HG03457 (cell line): ENCODE results near the gene RNF8.
"Not testable (repeated sequence)": the region's sequence is repeated elsewhere in the genome, so short reads cannot be mapped to it uniquely, and the experiment has no call there.

Experiments used
- ATAC-seq: cut with Tn5 transposase; IDR thresholded peaks from one replicate; pipeline ENCODE4 v1.9.1; 2021; ENCODE audit warnings: moderate number of reproducible peaks; ENCODE audit not compliant: unreplicated experiment

RNF8 gene

GRCh38 chr6:37321516-37322415, 32.0 kb upstream of the RNF8 start:
- no peak for ATAC-seq

GRCh38 chr6:37323580-37323979, 30.2 kb upstream of the RNF8 start:
- ATAC-seq = no peak

- ATAC-seq = no peak
These were observed 29.4 kb upstream of the RNF8 start for GRCh38 chr6:37324131-37325033.

GRCh38 chr6:37330345-37330744, 23.4 kb upstream of the RNF8 start:
- not testable (repeated sequence) for ATAC-seq

- ATAC-seq = no peak
These were observed 22.7 kb upstream of the RNF8 start for GRCh38 chr6:37331047-37331446.

GRCh38 chr6:37332894-37333293, 20.9 kb upstream of the RNF8 start:
- ATAC-seq = no peak

- no peak for ATAC-seq
These were observed 19.7 kb upstream of the RNF8 start for GRCh38 chr6:37334047-37334446.

GRCh38 chr6:37338317-37338716, 15.5 kb upstream of the RNF8 start:
- not testable (repeated sequence) for ATAC-seq

- no peak for ATAC-seq
These were observed 15.0 kb upstream of the RNF8 start for GRCh38 chr6:37338745-37339255.

DNA sequence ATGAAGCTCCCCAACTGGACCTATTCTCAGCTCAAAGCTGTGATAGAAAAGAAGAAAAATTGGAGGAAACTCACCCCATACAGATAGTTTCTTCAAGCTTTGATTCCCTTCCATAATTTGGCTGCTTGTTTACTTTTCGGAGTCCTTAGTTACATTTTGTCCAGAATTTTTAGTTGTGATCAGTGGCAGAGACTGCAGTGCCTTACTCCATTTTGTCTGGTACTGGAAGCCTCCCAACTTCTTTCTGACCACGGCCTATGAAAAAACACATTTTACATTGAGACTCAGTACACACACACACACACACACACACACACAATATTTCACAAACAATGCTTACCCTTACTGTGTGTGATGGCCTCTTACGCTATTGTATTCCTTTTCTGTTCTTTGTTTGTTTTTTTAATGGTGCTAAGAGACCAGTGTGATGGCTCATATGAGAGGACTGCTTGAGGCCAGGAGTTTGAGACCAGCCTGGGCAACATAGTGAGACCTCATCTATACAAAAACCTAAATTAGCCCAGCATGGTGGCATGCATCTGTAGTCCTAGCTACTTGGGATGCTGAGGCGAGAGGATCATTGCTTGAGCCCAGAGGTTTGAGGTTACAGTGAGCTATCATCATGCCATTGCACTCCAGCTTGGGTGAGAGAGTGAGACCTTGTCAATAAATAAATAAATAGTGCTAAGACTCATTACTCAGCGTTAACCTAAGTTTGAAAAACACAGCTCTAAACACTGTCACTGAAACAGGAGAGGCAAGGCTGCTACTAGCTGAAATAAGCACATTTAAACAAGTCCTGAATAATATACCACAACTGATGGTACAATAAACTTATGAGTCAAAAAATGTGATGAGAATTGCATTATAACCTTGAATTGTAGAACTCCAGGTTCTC, 13.8 kb upstream of the RNF8 start:
- no peak for ATAC-seq

- no peak for ATAC-seq
These were observed 13.2 kb upstream of the RNF8 start for GRCh38 chr6:37340639-37340943.

DNA sequence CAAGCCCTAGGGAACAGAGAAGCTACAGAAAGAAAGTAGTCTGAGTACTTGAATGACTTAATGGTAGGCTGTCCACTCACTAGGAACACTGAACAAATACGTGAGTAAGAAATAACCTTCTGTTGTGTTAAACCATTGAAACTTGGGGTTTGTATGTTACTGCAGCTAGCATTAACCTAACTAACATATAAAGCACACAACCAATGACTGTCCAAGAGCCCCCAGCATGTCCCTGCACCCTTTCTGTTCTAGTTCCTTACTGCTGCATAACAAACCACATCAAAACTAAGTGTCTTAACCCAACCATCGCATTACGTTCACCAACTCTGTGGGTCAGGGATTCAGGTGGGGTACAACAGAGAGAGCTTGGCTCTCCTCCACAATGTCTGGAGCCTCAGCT, 10.5 kb upstream of the RNF8 start:
- no peak for ATAC-seq

DNA sequence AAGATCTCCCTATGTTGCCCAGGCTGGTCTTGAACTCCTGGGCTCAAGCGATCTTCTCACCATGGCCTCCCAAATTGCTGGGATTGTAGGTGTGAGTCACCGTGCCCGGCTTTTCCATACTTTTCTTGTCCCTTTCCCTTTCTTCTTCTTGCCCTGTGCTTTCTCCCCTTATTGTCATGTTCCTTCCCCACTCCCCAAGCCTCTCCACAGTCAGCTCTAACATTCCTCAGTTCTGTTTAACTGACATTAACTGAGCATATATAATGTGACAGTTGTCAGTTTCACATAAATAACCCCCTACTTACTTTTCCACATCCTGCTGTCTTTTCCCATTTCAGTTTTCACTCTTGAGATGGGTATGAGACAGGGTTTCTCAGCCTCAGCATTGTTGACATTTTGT, 9.5 kb upstream of the RNF8 start:
- ATAC-seq = no peak

- not testable (repeated sequence) for ATAC-seq
These were observed 8.0 kb upstream of the RNF8 start for GRCh38 chr6:37345804-37346203.

DNA sequence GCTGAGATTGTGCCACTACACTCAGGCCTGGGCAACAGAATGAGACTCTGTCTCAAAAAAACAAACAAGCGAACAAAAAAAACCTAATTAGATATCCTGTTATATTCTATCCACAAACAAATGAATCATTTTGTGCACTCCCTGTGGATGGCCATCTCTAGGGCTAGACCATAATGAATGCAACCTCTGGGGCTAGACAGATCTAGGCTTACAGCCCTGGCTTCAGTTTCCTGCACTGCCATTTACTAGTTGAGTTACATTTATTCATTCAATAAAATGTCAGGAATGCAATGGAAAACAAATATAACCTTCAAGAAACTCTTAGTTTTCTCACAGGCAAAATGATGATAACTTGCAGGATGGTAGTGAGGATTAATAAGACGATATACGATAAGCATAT, 6.6 kb upstream of the RNF8 start:
- no peak for ATAC-seq

- ATAC-seq = no peak
These were observed 6.1 kb upstream of the RNF8 start for GRCh38 chr6:37347670-37348111.

DNA sequence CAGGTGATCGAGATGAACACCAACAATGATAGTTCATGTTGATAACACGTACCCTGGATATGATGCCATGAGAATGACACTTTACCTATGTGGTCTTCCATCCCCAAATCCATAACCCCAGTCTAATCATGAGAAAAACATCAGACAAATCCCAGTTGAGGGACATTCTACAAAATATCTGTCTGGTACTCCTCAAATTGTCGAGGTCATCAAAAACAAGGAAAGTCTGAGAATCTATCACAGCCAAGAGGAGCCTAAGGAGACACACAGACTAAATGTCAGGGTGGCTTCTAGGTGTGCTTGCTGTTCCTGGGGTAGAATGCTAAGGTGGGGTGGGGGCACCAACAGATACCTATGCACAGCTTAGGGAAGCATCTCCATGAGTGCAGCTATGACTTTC, 2.8 kb upstream of the RNF8 start:
- ATAC-seq = no peak

- ATAC-seq = no peak
These were observed 1.4 kb upstream of the RNF8 start for GRCh38 chr6:37352384-37352783.

DNA sequence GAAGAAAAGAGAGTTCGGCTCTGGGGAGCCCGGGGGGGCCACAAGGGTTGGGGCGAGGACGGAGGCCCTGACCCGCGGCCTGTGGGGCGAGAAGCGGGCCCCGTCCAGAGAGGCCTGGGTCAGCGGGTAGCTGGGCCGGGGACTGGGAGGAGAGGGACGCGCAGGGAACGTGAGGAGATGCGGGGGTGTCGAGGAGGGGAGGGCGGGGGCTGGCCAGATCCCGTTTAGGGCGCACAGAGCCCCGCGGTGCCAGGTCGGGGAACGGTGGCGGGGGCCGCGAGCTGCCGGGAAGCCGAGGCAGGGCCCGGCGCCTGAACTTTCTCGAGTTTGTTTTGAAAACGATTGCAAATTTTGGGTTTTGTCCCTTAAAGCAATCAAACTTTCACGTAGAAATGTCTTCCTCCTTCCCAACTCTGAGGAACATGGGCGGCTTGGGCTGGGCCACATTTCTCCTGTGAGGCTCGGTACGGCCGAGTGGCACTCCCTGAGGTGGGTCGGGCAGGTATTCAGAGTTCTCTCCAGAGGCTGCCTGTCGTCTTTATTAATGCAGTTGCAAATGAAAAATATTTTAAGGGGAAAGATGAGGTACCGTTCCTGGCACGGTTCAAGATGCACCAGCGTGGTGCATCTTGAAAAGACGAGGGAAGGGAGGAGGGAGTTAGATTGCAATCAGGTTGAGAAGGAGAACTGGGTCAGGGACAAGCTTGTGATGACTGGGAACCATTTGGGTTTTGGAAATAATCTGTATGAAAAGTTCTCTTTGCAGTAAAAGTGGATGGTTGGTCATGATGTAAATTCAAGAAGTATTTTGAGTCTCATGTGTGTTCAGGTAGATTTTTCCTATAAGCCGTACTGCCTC, 972 bp downstream of the RNF8 start:
- ATAC-seq = no peak

GRCh38 chr6:37357288-37357687, 3.5 kb downstream of the RNF8 start:
- no peak for ATAC-seq
